GM13977 (cell line): ENCODE data around the gene DZIP1.

Experiments
- DNase-seq: peaks from one replicate; pipeline ENCODE4 v3.0.0; 2012; ENCODE audit warnings: low spot score
- in situ Hi-C: fragments of 300-500 bp; cut with MboI; formaldehyde crosslinking; loops from one replicate; pipeline ENCODE4 v1.12.0; 2022; ENCODE audit warnings: low sequenced_read_pairs, low pct_unique_long_range_greater_than_20kb, mixed read lengths, inconsistent platforms; ENCODE audit not compliant: unreplicated experiment
- TF ChIP-seq, protein P1 (sequence below): IDR thresholded peaks from 2 replicates; pipeline ENCODE4 v1.5.1; 2012; ENCODE audit warnings: mild to moderate bottlenecking, control low read depth; ENCODE audit not compliant: insufficient read depth; ENCODE audit errors: extremely low read depth, missing control alignments

The DZIP1 gene

DNA sequence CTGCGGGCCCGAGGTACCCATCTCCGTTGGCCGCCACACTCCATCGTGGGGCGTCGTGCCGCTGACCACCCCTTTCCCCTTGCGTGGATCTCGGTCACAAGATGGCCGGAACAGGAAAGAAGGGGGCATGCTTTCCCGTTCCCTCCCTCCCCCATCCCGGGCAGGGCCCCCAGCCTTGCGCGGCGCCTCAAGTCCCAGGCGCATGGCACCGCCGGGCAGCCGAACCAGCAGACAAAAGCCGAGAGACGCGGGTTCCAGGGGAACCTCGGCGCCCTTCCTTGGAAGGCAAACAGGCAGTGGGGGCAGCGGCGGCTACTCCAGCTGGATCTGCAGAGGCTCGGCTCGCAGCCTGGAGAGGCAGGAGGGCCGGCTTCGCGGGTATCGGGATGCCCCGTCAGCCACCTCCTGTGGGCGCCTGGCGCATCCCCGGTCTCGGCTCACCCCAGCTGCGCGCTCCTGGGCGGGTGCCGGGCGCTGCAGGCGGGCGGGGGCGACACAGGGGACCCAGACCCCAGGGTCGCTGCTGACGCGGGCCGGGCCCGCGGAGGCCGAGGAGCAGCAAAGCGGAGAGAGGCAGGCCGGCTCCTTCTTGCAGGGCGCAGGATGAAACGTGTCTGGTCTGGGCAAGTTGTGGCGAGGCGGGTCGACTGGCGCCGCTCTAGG is 439 bp downstream of the DZIP1 start:
- in situ Hi-C loops, result no loop called here
- TF ChIP-seq, protein P1, sequence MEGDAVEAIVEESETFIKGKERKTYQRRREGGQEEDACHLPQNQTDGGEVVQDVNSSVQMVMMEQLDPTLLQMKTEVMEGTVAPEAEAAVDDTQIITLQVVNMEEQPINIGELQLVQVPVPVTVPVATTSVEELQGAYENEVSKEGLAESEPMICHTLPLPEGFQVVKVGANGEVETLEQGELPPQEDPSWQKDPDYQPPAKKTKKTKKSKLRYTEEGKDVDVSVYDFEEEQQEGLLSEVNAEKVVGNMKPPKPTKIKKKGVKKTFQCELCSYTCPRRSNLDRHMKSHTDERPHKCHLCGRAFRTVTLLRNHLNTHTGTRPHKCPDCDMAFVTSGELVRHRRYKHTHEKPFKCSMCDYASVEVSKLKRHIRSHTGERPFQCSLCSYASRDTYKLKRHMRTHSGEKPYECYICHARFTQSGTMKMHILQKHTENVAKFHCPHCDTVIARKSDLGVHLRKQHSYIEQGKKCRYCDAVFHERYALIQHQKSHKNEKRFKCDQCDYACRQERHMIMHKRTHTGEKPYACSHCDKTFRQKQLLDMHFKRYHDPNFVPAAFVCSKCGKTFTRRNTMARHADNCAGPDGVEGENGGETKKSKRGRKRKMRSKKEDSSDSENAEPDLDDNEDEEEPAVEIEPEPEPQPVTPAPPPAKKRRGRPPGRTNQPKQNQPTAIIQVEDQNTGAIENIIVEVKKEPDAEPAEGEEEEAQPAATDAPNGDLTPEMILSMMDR, result no peak
- DNase-seq, result no peak

GRCh38 chr13:95643571-95643935 is 953 bp downstream of the DZIP1 start:
- in situ Hi-C loops, result no loop called here
- TF ChIP-seq, protein P1, result no peak
- DNase-seq, result no peak

GRCh38 chr13:95642999-95643398 is 1.5 kb downstream of the DZIP1 start:
- in situ Hi-C loops, result no loop called here
- TF ChIP-seq, protein P1, result no peak
- DNase-seq, result no peak

DNA sequence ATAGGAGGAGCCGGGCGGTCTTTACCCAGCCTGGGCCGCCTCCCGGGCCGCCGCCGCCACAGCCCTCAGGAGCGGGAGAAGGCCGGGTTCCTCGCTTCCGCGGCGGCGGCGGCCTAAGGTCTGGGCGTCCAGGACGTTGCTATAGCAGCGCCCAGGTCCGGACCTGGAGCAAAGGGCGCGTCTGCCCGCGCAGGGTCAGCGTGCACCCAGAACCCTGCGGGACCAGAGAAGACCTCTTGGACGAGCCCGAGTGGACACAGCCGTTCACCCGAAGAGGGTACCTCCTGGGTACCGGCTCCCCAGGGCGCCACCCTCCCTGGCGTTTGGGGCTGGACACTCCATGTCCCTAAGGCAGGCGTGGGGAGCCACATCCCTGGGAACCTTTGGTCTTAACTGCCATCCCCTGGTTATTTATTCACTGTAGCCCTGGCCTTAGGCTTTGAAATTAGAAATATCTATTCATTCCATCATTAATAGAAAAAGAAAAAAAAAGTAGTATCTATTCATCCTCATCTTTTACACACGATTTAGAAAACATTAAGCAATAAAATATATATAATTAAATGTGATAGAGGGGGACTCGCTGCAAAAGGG is 2.4 kb downstream of the DZIP1 start:
- peak; percentile 34 for DNase-seq
- in situ Hi-C loops, result no loop called here
- TF ChIP-seq, protein P1, result no peak

DNA sequence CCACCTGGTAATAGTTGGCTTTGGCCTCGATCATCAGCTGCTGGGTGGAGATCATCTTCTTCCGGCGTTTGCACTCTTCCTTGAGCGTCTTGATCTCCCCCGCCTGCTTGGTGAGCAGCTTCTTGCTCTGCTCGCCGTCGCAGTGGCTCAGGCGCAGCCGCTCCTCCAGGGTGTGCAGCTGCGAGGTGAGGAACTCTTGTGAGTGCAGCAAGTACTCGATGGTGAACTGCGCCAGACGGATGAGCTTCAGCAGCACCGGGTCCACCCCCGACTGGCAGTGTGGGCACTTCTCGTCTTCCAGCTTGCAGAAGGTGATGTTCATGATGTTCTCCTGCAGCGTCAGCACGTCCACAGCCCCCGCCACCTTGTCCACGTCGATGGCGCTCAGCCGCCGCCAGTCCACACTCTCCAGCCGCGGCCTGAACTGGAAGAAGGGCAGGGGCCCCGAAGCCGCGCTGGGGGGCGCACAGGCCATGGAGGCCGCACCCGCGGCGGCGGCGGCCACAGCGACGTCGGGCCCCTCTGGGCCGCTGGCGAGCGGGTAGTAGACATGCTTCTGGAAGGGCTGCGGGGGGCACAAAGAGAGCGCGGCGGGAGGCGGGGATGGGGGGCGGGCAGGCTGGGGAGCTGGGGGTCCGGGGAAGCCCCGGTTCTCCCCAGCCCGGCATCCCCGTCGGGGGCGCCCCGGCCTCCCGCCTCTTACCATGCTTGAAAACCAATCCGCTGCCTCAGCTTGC is 3.0 kb downstream of the DZIP1 start:
- no peak for DNase-seq
- TF ChIP-seq, protein P1, result no peak
- in situ Hi-C loops, result no loop called here

- DNase-seq, result no peak
- TF ChIP-seq, protein P1, result no peak
- in situ Hi-C loops, result no loop called here
Observed at GRCh38 chr13:95636853-95637252, 7.7 kb downstream of the DZIP1 start.
